ENCODE data around the gene ST6GALNAC1. TPM values are rescaled to one million over a fixed set of nuclear protein-coding genes. Genes with fewer than 3 reads are reported as not detected.

The ST6GALNAC1 gene
- total RNA-seq, 1 experiment from 2014 or later, result not detected

GRCh38 chr17:76594690-76595089 is 48.9 kb downstream of the ST6GALNAC1 start:
- no peaks in the 10 kb centered on the region for H3K27me3 ChIP-seq (ENCODE audit: insufficient read depth, low read length)
- no TSS peak for BruUV-seq (replicated peaks)
- RAD21 ChIA-PET (ENCODE audit: low non-redundant PET in 1 of 2, low total read pairs in 2 of 2, uncharacterized antibody in 2 of 2, unreplicated experiment in 2 of 2), result no interaction called here
- peaks cover 22 to 40% of the 10 kb centered on the region in 2 experiments for H3K4me1 ChIP-seq (ENCODE audit: control insufficient read depth in 1 of 2, insufficient read depth in 2 of 2, low read length in 2 of 2)
- DNase-seq (ENCODE audit: low read depth, low spot score), result no peak
- CTCF ChIA-PET, result interaction anchor here (0.6 to 1.0 kb wide), 3 partner anchors 18 to 225 kb away, joined by 3 read pairs; no protein-coding TSS in a partner anchor
- no peak for TF ChIP-seq CTCF (IDR thresholded peaks at IDR 0.05 in 2 of 3, conservative IDR thresholded peaks at IDR 0.05 in 1 of 3; ENCODE audit: borderline replicate concordance in 1 of 3, insufficient read depth in 1 of 3, low read depth in 2 of 3, low read length in 2 of 3)
- no peak for TF ChIP-seq EZH2 (IDR thresholded peaks at IDR 0.05)
- no peak for TF ChIP-seq FOSL1 (IDR thresholded peaks at IDR 0.05; ENCODE audit: low read depth)
- no peak for TF ChIP-seq SP1 (IDR thresholded peaks at IDR 0.05; ENCODE audit: low read depth)
- no peak for TF ChIP-seq TCF7L2 (IDR thresholded peaks at IDR 0.05; ENCODE audit: borderline replicate concordance, extremely low read depth, insufficient read depth, insufficient read length)
- TF ChIP-seq CEBPB (IDR thresholded peaks at IDR 0.05; ENCODE audit: low read depth), result no peak
- no peak for TF ChIP-seq MAX (IDR thresholded peaks at IDR 0.05)
- no peak for TF ChIP-seq ZBTB33 (IDR thresholded peaks at IDR 0.05; ENCODE audit: extremely low read depth, insufficient replicate concordance, low read length)
- TF ChIP-seq CBX3 (IDR thresholded peaks at IDR 0.05; ENCODE audit: low read depth), result no peak
- no peak for TF ChIP-seq POLR2A (IDR thresholded peaks at IDR 0.05; ENCODE audit: borderline replicate concordance, extremely low read depth, insufficient read depth, insufficient read length)
- no peak for TF ChIP-seq EGR1 (IDR thresholded peaks at IDR 0.05; ENCODE audit: low read depth)
- TF ChIP-seq EZH2phosphoT487 (IDR thresholded peaks at IDR 0.05; ENCODE audit: borderline replicate concordance), result no peak
- TF ChIP-seq YY1 (IDR thresholded peaks at IDR 0.05; ENCODE audit: extremely low read depth, insufficient replicate concordance, low read depth, low read length), result no peak
- no peak for TF ChIP-seq SRF (IDR thresholded peaks at IDR 0.05; ENCODE audit: low read depth)
- no peak for TF ChIP-seq POLR2AphosphoS5 (IDR thresholded peaks at IDR 0.05; ENCODE audit: low read depth, low read length)
- TF ChIP-seq RAD21 (IDR thresholded peaks at IDR 0.05; ENCODE audit: low read depth), result no peak
- no peak for TF ChIP-seq ZNF274 (IDR thresholded peaks at IDR 0.05; ENCODE audit: low read depth, low read length)
- no peak for TF ChIP-seq ATF3 (IDR thresholded peaks at IDR 0.05)
- no peaks in the 10 kb centered on the region for H3K9me3 ChIP-seq (ENCODE audit: control insufficient read depth in 1 of 2, insufficient read depth in 1 of 2, low read depth in 1 of 2, low read length in 2 of 2)
- no peaks in the 10 kb centered on the region for H3K36me3 ChIP-seq (ENCODE audit: control insufficient read depth in 1 of 2, insufficient read depth in 2 of 2, low read length in 2 of 2)
- no peak overlapping the region for H3K4me3 ChIP-seq (replicated peaks in 1 of 2; ENCODE audit: low read depth in 1 of 2, low read length in 2 of 2)
- H3K79me2 ChIP-seq (ENCODE audit: insufficient read depth, low read length), result no peaks in the 10 kb centered on the region
- intact Hi-C loops (cut with micrococcal nuclease), result no loop called here
- no peaks in the 10 kb centered on the region for H4K20me1 ChIP-seq (ENCODE audit: insufficient read depth)
- H3K27ac ChIP-seq (ENCODE audit: low read depth, low read length), result no peak overlapping the region
- H3K4me2 ChIP-seq (ENCODE audit: low read length), result no peak overlapping the region
- no peak overlapping the region for H3K9ac ChIP-seq (ENCODE audit: low read length)
- ATAC-seq, result no peak
- POLR2A ChIA-PET, result interaction anchor here (1.0 to 2.7 kb wide), 3 partner anchors 18 to 34 kb away, joined by 5 to 13 read pairs (median 7); no protein-coding TSS in a partner anchor
- no peaks in the 10 kb centered on the region for H3K9me2 ChIP-seq (ENCODE audit: insufficient read depth)
- H2AFZ ChIP-seq (ENCODE audit: low read depth, low read length, poor library complexity, severe bottlenecking), result no peak overlapping the region

Measured in HCT116 (cell line).